Erythroblast (primary cell): Measurements from ENCODE around the gene ZFX.

ENCODE experiments used
- GATA1 ChIP-seq: IDR thresholded peaks from 2 replicates; pipeline ENCODE4 v1.6.1; 2011; ENCODE audit warnings: low read depth, mild to moderate bottlenecking, control low read depth, low read length, moderate library complexity
- POLR2A ChIP-seq: IDR thresholded peaks from 2 replicates; pipeline ENCODE4 v1.6.1; 2011; ENCODE audit warnings: mild to moderate bottlenecking, low read length

DNA sequence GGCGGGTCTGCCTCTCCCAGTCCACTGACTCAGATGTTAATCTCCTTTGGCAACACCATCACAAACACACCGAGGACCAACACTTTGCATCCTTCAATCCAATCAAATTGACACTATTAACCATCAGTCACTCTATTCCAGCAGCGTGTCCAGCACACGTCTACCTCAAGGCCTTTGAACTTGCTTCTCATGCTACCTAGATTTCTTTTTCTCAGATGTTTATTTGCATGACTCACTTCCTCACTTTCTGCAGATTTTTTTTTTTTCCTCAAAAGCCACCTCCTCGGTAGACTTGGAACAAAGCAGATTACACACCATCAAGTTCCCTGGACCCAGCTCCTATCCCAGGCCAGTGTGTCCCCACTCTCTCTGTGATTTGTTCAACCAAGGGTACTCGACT, 114.9 kb downstream of the ZFX start:
- TF ChIP-seq POLR2A = no peak
- TF ChIP-seq GATA1 = no peak
